Measurements from ENCODE around the gene SLC26A5.
"Not testable (repeated sequence)": the region's sequence is repeated elsewhere in the genome, so short reads cannot be mapped to it uniquely, and the experiment has no call there.

SLC26A5 gene

GRCh38 chr7:103405789-103406613 is 40.0 kb downstream of the SLC26A5 start:
- not testable (repeated sequence) for DNase-seq (ENCODE audit: low read depth in 3 of 3, low spot score in 1 of 3)

GRCh38 chr7:103399687-103400086 is 46.3 kb downstream of the SLC26A5 start:
- not testable (repeated sequence) for DNase-seq (ENCODE audit: low read depth in 3 of 3, low spot score in 1 of 3)

- DNase-seq (ENCODE audit: low read depth in 3 of 3, low spot score in 1 of 3) = no peak
Observed at GRCh38 chr7:103398483-103399127, 47.4 kb downstream of the SLC26A5 start.

GRCh38 chr7:103396471-103396870 is 49.5 kb downstream of the SLC26A5 start:
- no peak for DNase-seq (ENCODE audit: low read depth in 3 of 3, low spot score in 1 of 3)

- DNase-seq (ENCODE audit: low read depth in 3 of 3, low spot score in 1 of 3) = no peak
Observed at GRCh38 chr7:103395071-103395470, 50.9 kb downstream of the SLC26A5 start.

GRCh38 chr7:103394566-103394965 is 51.4 kb downstream of the SLC26A5 start:
- DNase-seq (ENCODE audit: low read depth in 3 of 3, low spot score in 1 of 3) = no peak

GRCh38 chr7:103391976-103392375 is 54.0 kb downstream of the SLC26A5 start:
- no peak for DNase-seq (ENCODE audit: low read depth in 3 of 3, low spot score in 1 of 3)

- DNase-seq (ENCODE audit: low read depth in 3 of 3, low spot score in 1 of 3) = no peak
Observed at GRCh38 chr7:103391150-103391549, 54.9 kb downstream of the SLC26A5 start.

- DNase-seq (ENCODE audit: low read depth in 3 of 3, low spot score in 1 of 3) = no peak
Observed at GRCh38 chr7:103389263-103389662, 56.7 kb downstream of the SLC26A5 start.

- no peak for DNase-seq (ENCODE audit: low read depth in 3 of 3, low spot score in 1 of 3)
Observed at GRCh38 chr7:103388469-103389140, 57.4 kb downstream of the SLC26A5 start.

- DNase-seq (ENCODE audit: low read depth in 3 of 3, low spot score in 1 of 3) = no peak
Observed at GRCh38 chr7:103387242-103387641, 58.8 kb downstream of the SLC26A5 start.

- no peak for DNase-seq (ENCODE audit: low read depth in 3 of 3, low spot score in 1 of 3)
Observed at GRCh38 chr7:103382032-103382402, 64.0 kb downstream of the SLC26A5 start.

- DNase-seq (ENCODE audit: low read depth in 3 of 3, low spot score in 1 of 3) = no peak
Observed at GRCh38 chr7:103381280-103382031, 64.6 kb downstream of the SLC26A5 start.

- no peak for DNase-seq (ENCODE audit: low read depth in 3 of 3, low spot score in 1 of 3)
Observed at GRCh38 chr7:103380395-103381191, 65.4 kb downstream of the SLC26A5 start.

- no peak for DNase-seq (ENCODE audit: low read depth in 3 of 3, low spot score in 1 of 3)
Observed at GRCh38 chr7:103379270-103379975, 66.6 kb downstream of the SLC26A5 start.

GRCh38 chr7:103373866-103374643 is 72.0 kb downstream of the SLC26A5 start:
- no peak for DNase-seq (ENCODE audit: low read depth in 3 of 3, low spot score in 1 of 3)

GRCh38 chr7:103369432-103369831 is 76.6 kb downstream of the SLC26A5 start:
- no peak for DNase-seq (ENCODE audit: low read depth in 3 of 3, low spot score in 1 of 3)

- DNase-seq (ENCODE audit: low read depth in 3 of 3, low spot score in 1 of 3) = no peak
Observed at GRCh38 chr7:103349805-103350204, 96.2 kb downstream of the SLC26A5 start.

GRCh38 chr7:103348959-103349358 is 97.0 kb downstream of the SLC26A5 start:
- no peak for DNase-seq (ENCODE audit: low read depth in 3 of 3, low spot score in 1 of 3)

Measured in stimulated activated CD4-positive, alpha-beta T cell treated with anti-CD3 and anti-CD28 coated beads, TNF-alpha, amount 100 ng/mL, for 1 hour (primary cell).